Activated effector memory CD4-positive, alpha-beta T cell treated with anti-CD3 and anti-CD28 coated beads, Interleukin-2, amount 50 U/mL, for 16 hours (primary cell): Measurements from ENCODE around the gene RIOK3.
"Not testable (repeated sequence)": the region's sequence is repeated elsewhere in the genome, so short reads cannot be mapped to it uniquely, and the experiment has no call there.

ENCODE experiments used
- DNase-seq: peaks from one replicate; pipeline ENCODE4 v3.0.0-alpha.2; 2020

RIOK3 gene

GRCh38 chr18:23452728-23453679 is at the start of gene RIOK3:
RIOK3 (plus strand) TSS chr18:23453287; CDS start chr18:23453440, 153 bp downstream.
- DNase-seq, result peak; percentile 97

- DNase-seq, result no peak
Measured at GRCh38 chr18:23403310-23403709, 49.8 kb upstream of the RIOK3 start.

GRCh38 chr18:23405636-23406035 is 47.5 kb upstream of the RIOK3 start:
- no peak for DNase-seq

GRCh38 chr18:23406271-23406787 is 46.8 kb upstream of the RIOK3 start:
- no peak for DNase-seq

- DNase-seq, result no peak
Measured at GRCh38 chr18:23412351-23412964, 40.6 kb upstream of the RIOK3 start.

GRCh38 chr18:23415515-23415914 is 37.6 kb upstream of the RIOK3 start:
- no peak for DNase-seq

GRCh38 chr18:23416298-23416697 is 36.8 kb upstream of the RIOK3 start:
- no peak for DNase-seq

GRCh38 chr18:23421277-23421676 is 31.8 kb upstream of the RIOK3 start:
- no peak for DNase-seq

GRCh38 chr18:23422751-23423418 is 30.2 kb upstream of the RIOK3 start:
- DNase-seq, result no peak

GRCh38 chr18:23424616-23425015 is 28.5 kb upstream of the RIOK3 start:
- no peak for DNase-seq

GRCh38 chr18:23428821-23429220 is 24.3 kb upstream of the RIOK3 start:
- no peak for DNase-seq

GRCh38 chr18:23429538-23429937 is 23.5 kb upstream of the RIOK3 start:
- DNase-seq, result not testable (repeated sequence)

- no peak for DNase-seq
Measured at GRCh38 chr18:23433360-23433759, 19.7 kb upstream of the RIOK3 start.

GRCh38 chr18:23437357-23438045 is 15.6 kb upstream of the RIOK3 start:
- DNase-seq, result peak; percentile 93

- DNase-seq, result no peak
Measured at GRCh38 chr18:23438046-23438377, 15.1 kb upstream of the RIOK3 start.

- no peak for DNase-seq
Measured at GRCh38 chr18:23438608-23439366, 14.3 kb upstream of the RIOK3 start.

GRCh38 chr18:23440131-23440530 is 13.0 kb upstream of the RIOK3 start:
- no peak for DNase-seq

- no peak for DNase-seq
Measured at GRCh38 chr18:23442958-23443357, 10.1 kb upstream of the RIOK3 start.

GRCh38 chr18:23448291-23448690 is 4.8 kb upstream of the RIOK3 start:
- DNase-seq, result no peak

GRCh38 chr18:23450022-23450421 is 3.1 kb upstream of the RIOK3 start:
- no peak for DNase-seq

GRCh38 chr18:23451011-23451410 is 2.1 kb upstream of the RIOK3 start:
- DNase-seq, result no peak

GRCh38 chr18:23451491-23451890 is 1.6 kb upstream of the RIOK3 start:
- no peak for DNase-seq
